NCI-H2196 (cell line): ENCODE results near the gene PIP5K1C.
"Not testable (repeated sequence)": the region's sequence is repeated elsewhere in the genome, so short reads cannot be mapped to it uniquely, and the experiment has no call there.

Source experiments
- DNase-seq: peaks from one replicate; lab custom pipeline; 2025; ENCODE audit not compliant: unreplicated experiment; lab: John Stamatoyannopoulos, UW

PIP5K1C gene

DNA sequence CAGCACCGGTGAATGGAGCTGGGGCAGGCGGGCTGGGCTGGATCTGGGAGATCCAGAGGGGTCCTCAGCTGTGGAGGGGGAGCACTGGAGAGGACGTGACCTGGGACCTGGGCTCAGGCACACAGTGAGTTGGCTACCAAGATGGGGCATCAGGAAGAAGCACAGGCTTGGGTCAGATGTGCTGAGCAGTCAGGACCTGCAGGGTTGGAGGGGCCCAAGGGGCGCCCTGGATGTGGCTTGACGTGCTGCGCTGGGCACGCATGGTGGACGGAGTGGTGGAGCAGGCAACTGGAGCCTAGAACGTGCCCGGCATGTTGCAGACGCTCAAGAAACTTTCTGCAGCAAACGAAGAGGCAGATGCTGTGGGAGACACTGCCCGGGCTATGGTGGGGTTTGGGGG is 20.7 kb downstream of the PIP5K1C start:
- no peak for DNase-seq

GRCh38 chr19:3679138-3679537 is 21.1 kb downstream of the PIP5K1C start:
- DNase-seq: no peak

DNA sequence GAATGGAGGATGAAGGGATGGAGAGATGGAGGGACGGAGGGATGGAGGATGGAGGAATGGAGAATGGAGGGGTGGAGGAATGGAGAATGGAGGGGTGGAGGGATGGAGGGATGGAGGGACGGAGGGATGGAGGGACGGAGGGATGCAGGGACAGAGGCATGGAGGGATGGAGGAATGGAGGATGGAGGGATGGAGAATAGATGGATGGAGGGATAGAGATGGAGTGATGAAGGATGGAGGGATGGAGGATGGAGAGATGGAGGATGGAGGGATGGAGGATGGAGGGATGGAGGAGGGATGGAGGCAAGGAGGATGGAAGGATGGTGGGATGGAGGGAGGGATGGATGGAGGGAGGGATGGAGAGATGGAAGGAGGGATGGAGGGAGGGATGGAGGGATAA is 22.1 kb downstream of the PIP5K1C start:
- DNase-seq: no peak

DNA sequence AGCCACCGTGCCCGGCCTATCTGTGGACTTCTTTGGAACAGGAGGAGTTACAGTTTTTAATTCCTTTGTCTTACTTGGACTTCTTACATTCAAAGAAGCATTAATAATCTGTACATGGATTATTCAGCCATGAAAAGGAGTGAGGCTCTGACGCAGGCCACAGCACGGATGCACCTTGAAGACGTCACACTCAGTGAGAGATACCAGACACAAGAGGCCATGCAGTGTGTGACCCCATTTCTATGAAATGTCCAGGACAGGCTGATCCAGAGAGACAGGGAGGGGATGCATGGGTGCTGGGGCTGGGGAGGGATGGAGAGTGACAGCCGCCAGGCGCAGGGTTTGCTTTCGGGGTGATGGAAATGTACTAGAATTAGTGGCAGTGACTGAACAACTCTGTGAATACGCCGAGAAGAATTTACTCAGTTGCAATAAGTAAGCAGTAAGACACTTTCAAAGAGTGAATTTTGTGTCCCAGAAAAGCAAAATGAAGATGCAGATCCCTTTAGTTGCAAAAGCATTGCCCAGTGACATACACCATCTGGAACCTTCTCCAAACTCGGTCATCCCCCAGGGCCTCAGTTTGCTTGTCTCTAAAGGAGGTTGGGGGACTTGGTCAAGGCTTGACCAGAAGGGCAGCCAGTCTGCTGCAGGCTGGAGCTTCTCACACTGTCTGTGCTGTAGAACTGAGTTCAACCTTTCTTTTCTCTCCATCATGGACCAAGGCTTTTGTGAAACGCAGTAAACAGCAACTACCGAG is 25.3 kb downstream of the PIP5K1C start:
- no peak for DNase-seq

DNA sequence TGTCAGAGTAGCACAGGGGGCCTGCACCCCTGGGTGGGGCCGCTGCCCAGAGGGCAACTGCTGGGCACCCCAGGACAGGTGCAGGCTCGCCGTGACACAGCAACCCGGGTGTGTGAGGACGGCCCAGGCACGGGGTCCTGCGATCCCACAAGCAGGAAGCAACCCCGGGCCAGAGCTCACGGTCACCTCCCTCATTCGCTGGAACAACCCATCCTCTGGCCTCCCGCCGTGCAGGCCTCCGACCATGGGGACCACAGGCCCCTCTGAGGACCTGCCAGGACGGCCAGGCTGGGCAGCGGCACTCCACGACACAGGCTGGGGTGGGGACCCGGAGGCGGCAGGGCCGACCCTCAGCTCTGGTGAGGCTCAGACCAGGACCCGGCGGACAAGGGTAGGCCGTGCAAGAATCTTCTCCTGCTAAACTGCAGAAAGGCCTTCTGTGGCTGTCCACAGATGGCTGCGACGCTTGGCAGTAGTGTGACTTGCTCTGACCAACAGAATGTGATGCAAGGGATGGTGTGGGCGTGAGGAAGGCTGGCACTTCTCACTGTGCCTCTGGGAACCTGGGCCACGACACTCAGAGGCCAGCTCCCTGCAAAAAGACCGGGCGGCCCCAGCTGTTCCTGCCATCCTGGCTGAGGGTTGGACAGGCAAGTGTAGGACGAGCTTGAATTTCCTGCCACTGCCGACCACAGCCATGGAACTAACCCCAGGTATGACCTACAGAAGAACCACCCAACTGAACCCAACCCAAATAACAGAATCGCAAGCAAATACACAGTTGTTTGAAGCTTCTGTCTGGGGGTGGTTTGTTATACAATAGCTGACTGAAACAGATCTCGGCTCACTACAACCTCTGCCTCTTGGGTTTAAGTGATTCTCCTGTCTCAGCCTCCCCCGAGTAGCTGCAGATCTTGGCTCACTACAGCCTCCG is 26.5 kb downstream of the PIP5K1C start:
- no peak for DNase-seq

- no peak for DNase-seq
Measured at GRCh38 chr19:3672993-3673392, 27.3 kb downstream of the PIP5K1C start.

GRCh38 chr19:3672575-3672948 is 27.7 kb downstream of the PIP5K1C start:
- no peak for DNase-seq

DNA sequence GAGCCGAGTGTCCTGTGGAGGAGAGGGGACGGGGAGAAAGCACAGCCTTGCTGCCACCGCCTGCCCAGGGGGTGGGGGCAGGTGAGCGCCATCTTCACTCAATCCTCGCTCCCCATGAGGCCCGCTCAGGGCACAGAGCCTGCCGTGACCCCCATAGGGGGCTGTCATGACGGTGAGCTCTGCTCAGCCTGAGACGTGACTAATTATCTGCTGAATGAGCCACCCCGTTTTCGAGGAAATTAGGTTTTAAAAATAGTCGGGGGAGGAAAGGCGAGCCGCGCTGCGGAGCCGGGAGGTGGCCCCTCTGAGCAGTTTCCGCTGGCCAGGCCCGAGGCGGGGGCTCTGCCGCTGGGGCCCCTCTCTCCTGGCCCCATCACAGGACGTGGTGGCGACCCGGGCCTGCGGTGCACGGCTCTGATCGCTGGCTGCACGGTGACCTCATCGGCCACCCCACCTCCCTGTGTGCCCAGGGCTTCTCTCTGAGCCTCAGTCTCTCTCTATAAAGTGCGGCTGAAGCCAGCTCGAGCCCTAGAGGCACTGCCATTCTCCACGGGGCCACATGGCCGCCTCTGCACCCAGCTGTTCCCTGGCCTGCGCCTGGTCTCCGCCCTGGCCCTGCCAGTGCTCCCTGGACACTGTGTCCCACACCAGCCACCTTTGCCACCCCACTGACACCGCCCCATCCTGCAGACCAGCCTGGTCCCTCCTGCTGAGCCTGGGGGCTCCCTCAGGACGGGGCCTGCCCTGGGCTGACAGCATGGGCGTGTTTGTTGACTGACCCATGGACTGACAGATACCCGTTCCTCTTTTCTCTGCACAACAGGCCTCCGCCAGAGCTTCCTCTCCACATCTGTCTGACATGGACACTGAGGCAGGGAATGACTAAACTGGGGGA is 28.3 kb downstream of the PIP5K1C start:
- DNase-seq: no peak

DNA sequence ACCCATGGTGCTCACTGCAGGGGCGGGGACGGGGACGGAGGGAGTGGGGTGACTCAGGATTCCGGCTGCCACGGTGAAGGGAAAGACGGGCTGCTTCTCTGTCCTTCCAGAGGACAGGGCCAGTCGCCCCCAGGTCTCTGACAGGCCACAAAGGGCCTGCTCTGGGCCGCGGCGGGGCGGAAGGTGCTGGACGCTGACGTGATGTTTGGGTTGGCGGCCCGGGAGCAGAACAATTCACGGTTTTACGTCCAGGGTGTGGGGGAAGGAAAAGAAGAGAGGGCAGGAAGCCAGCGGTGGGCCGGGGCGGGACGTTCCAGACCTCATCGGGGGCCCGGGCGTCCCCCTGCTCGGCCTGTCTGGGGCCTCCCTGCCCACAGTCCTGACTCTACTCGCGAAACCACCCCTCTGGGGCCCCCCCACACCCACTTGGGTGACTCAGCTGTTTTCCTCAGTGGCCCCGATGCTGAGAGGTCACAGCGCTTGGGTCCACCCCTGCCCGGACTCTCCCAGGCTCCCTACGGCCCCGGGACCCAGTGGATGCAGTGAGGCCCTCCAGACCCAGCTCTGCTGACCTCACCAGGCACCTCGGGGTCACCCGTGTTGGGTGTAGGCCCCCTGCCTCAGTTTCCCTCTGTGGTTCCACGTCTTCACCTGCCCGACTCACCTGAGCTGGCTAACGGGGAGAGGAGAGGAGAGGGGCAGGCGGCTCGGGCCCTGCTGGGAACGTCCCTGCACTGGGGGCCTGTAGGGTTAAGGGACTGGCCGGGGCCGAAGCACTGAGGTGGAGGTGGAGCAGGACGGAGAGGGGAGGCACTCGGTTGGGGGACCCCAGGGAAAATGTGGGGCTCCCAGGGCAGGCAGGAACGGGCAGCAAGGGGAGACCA is 29.2 kb downstream of the PIP5K1C start:
- no peak for DNase-seq

DNA sequence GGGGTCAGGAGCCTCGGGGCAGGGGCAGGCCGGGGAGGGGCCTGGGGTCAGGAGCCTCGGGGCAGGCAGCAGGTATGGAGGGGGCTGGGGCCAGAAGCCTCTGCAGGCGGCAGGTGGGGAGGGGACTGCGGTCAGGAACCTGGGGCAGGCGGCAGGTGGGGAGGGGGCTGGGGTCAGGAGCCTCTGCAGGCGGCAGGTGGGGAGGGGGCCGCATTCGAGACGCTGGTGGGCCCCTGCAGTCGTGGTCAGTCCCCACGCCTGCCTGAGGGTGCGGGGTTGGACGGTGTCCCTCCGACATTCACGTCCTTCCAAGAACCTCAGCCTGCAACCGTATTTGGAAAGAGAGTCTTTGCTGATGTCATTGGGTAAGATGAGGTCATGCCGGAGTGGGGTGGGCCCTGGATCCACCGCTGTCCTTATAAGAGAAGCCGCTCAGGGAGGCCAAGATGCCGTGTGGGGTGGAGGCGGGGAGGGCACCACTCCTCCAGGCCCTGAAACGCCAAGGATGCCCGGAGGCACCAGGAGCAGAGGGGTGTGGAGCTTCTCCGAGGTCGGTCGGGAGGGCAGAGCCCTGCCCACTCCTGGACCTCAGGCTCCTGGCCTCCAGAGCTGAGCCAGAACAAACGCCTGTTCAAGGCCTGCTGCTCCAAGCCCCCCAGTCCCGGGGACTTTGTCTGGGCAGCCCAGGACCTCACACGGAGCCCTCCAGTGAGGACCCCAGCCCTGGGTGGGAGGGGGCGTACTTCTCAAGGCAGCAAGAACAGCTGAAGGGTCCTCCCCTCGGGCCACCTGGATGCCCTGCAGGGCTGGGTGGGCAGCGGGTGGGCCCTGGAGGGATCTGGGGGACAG is 30.1 kb downstream of the PIP5K1C start:
- no peak for DNase-seq

GRCh38 chr19:3669082-3669946 is 31.0 kb downstream of the PIP5K1C start:
- no peak for DNase-seq

DNA sequence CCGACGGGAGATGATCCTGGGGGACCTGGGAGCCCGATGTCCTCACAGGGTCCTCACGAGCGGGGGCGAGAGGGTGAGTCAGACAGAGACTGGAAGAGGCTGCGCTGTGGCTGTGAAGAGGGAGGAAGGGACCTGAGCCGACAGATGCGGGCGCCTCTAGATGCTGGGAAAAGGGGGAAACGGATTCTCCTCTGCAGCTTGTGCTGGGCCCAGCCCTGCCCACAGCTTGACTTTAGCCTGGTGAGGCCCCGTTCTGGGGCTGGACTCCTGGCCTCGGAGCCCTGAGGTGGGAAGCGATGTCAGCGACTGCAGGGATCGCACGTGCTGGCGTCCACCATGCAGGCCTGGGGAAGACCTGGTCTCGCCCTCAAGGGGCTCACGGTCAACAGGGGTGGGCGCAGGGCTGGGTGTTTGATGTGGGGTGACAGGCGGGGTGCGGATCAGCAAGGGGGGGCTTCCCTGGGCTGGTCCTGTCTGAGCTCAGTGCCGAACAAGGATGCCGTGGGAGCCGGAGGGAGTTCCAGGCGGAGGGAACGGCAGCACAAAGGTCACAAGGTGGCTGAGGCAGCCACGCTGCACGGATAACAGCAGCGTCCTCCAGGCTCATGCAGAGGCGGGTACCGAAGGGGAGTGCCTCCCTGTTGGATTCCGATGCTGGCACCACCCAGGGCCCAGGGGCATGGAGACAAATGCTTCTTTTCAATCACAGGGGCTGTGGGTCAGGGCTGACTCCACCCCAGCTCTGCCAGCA is 31.8 kb downstream of the PIP5K1C start:
- no peak for DNase-seq

DNA sequence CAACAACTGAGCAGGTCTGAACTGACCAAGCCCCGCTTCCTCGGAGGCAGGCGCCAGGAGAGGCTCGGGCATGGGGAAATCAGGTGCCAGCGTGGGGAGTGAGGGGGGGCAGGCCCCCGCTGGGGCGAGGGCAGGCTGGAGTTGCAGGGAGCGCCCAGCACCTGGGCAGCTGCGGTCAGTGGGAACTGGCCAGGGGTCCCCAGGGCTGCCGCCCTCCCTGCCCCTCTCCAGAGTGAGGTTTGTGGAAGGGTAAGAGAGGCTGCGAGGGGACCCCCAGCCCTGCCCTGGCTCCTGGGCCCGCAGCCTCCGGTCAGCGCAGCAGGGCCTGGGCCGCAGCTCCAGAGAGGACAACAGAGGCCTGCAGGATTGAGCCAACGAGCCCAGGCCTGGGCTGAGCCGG is 32.5 kb downstream of the PIP5K1C start:
- DNase-seq: no peak

DNA sequence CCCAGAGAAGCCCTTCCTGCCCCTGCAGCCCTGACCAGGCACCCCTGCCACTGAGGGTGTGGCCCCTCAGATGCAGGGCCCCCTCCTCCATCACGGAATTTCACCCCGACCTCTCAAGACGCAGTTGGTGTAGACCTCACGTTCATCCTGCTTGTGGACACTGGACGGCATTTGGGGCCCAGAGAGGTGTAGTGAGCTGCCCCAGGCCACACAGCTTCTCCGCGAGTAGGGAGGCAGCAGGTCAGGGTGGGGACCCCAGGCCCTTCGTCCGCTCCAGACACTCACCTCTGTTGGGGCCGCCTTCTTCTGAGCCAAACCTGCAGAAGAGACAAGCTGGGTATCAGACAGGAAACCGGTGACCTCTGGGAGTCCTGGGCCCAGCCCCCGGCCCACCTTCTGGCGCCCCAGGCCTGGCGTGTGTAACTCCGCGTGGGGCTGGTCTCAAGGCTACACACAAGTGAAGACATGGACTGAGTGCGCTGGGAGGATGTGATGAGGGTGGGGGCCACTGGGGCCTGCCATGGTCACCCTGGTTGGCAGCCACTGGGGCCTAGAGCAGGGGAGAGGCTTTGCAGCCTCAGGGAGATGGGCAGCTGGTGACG is 33.1 kb downstream of the PIP5K1C start:
- no peak for DNase-seq

DNA sequence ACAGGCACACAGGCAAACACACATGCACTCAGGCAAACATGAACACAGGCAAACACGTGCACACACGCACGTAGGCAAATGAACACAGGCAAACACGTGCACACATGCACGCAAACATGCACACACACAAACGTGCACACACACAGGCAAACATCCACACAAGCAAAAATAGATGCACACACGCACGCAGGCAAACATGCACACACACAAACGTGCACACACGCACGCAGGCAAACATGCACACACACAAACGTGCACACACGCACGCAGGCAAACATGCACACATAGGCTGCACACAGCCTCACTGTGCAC is 33.8 kb downstream of the PIP5K1C start:
- not testable (repeated sequence) for DNase-seq

DNA sequence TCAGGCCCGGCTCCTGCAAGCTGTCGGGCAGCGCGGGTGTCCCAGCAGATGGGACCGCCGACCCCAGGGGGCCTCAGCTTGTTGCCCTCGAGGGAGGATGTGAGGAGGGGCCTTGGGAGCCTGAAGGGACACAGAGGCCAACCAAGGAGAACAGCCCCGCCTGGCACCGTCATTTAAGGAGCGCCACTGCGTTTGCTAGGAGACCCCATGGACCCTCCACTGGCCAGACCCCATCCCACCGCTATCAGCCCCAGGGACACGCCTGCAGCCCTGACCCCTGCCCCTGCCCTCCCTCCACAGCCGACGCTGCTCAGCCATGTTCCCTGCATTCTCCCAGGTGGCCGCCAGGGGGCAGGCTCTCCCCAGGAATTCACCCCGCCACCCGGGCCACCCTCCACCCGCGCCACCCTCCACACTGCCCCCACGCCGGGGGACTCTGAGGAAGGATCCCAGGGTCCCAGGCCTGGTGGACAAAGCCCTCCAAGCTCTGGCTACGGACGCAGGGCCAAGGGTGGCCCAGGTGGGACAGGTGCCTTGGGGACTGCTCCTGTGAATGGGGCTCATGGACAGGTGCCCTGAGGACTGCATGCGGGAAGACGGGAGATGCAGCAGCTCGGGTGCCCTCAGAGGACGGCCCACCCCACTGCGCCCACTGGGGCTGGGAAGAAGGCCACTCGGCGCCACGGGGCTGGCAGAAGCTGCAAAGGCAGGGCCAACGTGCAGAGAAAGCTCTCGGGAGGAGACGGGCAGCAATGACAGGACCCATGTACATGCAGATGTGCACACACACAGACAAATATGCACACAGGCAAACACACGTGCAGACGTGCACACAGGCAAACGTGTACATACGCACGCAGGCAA is 34.4 kb downstream of the PIP5K1C start:
- DNase-seq: no peak
